ES-I3 (cell line): ENCODE data around the gene ARID1A.
"Not testable (repeated sequence)": the region's sequence is repeated elsewhere in the genome, so short reads cannot be mapped to it uniquely, and the experiment has no call there.

Source experiments
- H3K36me3 ChIP-seq: 2 replicates; pipeline ENCODE4 v1.6.1; 2013; ENCODE audit warnings: mild to moderate bottlenecking, low read length, control low read depth, moderate library complexity; ENCODE audit not compliant: insufficient read depth
- H3K4me1 ChIP-seq: 2 replicates; pipeline ENCODE4 v1.6.1; 2013; ENCODE audit warnings: mild to moderate bottlenecking, control low read depth, low read length; ENCODE audit not compliant: insufficient read depth
- H3K9ac ChIP-seq: 2 replicates; pipeline ENCODE4 v1.6.1; 2013; ENCODE audit warnings: low read depth, mild to moderate bottlenecking, low read length, moderate library complexity
- H3K9me3 ChIP-seq: 2 replicates; pipeline ENCODE4 v1.6.1; 2013; ENCODE audit warnings: mild to moderate bottlenecking, low read length, moderate library complexity; ENCODE audit not compliant: control insufficient read depth, insufficient read depth

The ARID1A gene

DNA sequence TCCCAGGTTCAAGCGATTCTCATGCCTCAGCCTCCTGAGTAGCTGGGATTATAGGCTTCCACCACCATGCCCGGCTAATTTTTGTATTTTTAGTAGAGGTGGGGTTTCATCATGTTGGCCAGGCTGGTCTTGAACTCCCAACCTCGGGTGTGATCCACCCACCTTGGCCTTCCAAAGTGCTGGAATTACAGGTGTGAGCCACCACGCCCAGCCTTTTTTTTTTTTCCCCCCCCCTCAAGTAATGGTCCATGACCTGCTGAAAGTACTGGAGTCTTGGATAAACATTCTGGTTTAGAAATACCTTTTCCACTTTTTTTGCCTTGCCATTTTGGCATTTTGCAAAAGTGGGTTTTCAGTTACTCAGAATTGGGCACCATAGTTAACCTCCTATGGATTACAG is 9.4 kb downstream of the ARID1A start:
- H3K4me1 ChIP-seq = peaks cover 48% of the 10 kb centered on the region
- not testable (repeated sequence) for H3K9ac ChIP-seq, H3K36me3 ChIP-seq, H3K9me3 ChIP-seq

DNA sequence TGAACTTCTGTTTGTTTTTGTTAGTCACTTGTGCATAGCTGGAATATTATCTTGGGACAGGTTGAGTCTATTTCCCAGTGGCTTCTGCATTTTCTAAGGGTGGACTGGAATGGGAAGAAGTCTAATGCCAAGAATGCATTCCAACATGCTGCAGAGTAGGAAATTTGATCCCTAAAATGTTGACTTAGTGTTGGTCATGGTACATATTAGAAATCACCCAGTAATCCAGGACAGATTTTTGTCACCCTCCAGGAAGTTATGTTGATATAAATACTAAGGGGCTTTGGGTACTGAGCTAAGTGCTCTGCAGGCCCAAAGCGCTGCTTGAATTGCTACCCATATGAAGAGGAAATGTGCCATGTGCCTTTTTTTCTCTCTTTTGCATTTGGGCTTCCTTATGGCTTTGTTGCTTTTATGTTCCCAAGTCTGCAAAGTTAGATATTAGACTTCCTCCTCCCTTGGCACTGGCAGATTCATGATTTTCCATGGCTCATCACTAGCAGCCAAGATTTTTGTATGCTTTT is 10.0 kb downstream of the ARID1A start:
- peaks cover 42% of the 10 kb centered on the region for H3K4me1 ChIP-seq
- no peak overlapping the region for H3K9ac ChIP-seq
- no peaks in the 10 kb centered on the region for H3K9me3 ChIP-seq
- H3K36me3 ChIP-seq = no peaks in the 10 kb centered on the region

DNA sequence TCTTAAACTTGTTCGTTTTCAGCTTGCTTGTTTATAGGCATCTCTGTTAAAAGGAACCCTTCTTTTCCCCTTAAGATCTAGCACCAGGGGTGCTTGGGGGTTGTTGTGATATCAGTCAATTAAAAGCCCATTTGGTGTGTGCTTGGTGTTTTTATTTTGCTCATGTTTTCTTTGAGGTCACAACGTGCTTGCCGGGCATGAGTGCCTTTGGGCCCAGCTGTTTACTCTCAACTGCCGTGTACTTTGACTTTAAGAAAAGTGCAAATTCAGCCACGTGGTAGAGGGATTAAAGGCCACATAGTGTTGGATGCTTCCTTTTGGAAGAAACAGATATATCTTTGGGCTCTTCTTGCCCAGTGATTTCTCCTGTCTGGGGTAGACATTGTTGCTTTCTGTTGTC is 10.5 kb downstream of the ARID1A start:
- Histone ChIP-seq H3K4me1 (peaks cover 37% of the 10 kb centered on the region), H3K9me3 (no peaks in the 10 kb centered on the region), H3K9ac (no peak overlapping the region), H3K36me3 (no peaks in the 10 kb centered on the region)

DNA sequence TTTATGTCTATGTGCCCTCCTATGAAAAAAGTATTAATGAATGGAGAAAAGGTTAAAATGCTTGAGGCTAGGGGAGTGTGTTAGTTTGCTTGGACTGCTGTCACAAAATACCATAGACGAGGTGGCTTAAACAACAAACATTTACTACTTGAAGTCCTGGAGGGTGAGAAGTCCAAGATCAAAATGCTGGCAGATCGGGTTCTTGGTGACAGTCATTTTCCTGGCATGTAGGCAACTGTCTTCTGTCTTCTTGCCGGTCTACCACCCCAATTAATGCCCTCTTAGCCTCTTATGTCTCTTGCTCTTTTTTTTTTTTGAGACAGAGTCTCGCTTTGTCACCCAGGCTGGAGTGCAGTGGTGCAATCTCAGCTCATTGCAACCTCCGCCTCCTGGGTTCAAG is 15.0 kb downstream of the ARID1A start:
- Histone ChIP-seq H3K9ac (no peak overlapping the region), H3K9me3 (no peaks in the 10 kb centered on the region), H3K36me3 (0 out of 2 replicates have a peak, but pooled peaks cover 3% of the 10 kb centered on the region), H3K4me1 (peaks cover 15% of the 10 kb centered on the region)

DNA sequence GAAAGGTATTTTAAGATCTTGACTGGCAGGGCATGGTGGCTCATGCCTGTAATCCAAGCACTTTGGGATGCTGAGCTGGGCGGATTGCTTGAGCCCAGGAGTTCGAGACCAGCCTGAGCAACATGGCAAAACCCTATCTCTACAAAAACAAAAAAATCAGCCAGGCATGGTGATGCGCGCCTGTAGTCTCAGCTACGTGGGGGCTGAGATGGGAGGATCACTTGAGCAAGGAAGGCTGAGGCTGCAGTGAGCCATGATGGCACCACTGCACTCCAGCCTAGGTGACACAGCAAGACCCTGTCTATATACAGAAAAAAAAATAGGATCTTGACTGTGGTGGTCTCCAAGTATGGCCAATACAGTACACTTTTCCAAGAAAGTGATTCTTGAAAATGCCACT is 16.0 kb downstream of the ARID1A start:
- Histone ChIP-seq H3K9ac (no peak overlapping the region), H3K4me1 (peaks cover 5% of the 10 kb centered on the region; the same call in 1 of the 2 replicates), H3K36me3 (0 out of 2 replicates have a peak, but pooled peaks cover 3% of the 10 kb centered on the region), H3K9me3 (no peaks in the 10 kb centered on the region)

DNA sequence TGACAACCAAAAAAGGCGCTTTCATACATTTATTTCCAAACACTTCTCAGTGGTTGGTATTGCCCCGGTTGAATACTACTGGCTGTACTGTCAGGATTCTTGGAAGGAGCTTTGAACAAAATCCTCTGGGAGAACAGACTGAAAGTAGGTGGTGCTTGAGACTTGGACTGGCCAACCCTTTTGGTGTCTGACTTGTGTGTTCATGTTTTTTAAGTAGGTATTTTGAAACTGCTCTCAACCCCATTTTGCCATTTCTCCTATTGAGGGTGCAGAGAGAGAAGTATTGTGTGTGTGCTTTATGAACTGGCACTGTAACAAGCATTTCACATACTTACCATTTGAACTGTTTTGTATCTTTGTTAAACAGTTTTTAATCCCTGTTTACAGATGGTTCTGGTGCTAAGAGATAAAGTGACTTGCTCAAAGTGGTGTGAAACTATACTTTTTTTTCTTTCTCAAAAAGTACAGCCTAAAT is 21.2 kb downstream of the ARID1A start:
- Histone ChIP-seq H3K4me1 (peaks cover 8% of the 10 kb centered on the region; the same call in 1 of the 2 replicates), H3K36me3 (0 out of 2 replicates have a peak, but pooled peaks cover 3% of the 10 kb centered on the region), H3K9me3 (no peaks in the 10 kb centered on the region)

DNA sequence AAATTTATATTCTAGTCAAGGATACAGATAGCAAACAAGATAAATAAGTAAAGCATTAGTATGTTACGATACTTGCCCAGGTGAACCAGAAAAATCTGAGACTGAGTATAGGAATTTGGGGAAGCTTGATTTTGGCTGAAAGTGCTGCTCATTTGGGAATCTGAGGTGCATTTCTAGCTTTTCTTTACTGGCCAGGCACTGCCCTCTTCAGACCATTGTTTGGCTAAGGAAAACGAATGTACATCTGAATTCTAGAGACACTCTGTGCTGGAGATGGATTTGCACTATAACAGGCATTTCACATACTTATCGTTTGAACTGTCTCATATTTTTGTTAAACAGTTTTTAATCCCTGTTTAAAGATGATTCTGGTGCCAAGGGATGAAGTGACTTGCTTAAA is 23.4 kb downstream of the ARID1A start:
- Histone ChIP-seq H3K9ac (no peak overlapping the region), H3K4me1 (peaks cover 26% of the 10 kb centered on the region), H3K36me3 (no peaks in the 10 kb centered on the region), H3K9me3 (no peaks in the 10 kb centered on the region)

More for the DNA sequence above, 21.2 kb downstream of the ARID1A start:
- H3K9ac ChIP-seq = no peak overlapping the region

DNA sequence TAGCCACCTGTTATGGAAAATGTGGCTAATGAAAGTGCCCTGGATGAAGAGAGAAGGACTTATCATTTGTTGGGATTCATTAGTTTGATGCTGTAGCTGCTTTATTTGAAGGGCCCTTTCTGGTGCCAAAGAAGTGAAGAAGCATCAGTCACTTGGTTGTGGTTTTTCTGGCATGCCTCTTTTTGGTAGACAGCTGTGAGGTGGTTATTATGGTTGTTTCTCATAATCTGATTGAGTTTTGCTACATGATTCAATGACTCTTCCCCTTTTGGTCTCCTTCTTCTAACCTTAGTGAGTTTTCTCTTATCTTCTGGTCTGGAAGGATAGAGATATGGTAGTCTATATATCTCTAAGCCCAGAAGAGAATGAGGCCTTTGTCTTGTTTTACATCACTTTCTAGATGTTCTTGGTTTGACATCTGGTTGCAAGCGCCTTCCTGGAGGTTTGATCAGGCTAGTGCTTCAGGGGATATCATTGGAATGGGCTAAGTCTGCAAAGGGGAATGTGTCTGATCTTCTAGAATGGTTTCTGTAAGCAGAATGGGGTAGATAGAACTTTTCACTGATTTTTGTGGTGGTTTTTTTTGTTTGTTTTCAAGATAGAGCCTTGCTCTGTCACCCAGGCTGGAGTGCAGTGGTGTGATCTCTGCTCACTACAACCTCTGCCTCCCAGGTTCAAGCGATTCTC is 26.0 kb downstream of the ARID1A start:
- Histone ChIP-seq H3K36me3 (no peaks in the 10 kb centered on the region), H3K4me1 (peaks cover 43% of the 10 kb centered on the region), H3K9ac (no peak overlapping the region), H3K9me3 (no peaks in the 10 kb centered on the region)

DNA sequence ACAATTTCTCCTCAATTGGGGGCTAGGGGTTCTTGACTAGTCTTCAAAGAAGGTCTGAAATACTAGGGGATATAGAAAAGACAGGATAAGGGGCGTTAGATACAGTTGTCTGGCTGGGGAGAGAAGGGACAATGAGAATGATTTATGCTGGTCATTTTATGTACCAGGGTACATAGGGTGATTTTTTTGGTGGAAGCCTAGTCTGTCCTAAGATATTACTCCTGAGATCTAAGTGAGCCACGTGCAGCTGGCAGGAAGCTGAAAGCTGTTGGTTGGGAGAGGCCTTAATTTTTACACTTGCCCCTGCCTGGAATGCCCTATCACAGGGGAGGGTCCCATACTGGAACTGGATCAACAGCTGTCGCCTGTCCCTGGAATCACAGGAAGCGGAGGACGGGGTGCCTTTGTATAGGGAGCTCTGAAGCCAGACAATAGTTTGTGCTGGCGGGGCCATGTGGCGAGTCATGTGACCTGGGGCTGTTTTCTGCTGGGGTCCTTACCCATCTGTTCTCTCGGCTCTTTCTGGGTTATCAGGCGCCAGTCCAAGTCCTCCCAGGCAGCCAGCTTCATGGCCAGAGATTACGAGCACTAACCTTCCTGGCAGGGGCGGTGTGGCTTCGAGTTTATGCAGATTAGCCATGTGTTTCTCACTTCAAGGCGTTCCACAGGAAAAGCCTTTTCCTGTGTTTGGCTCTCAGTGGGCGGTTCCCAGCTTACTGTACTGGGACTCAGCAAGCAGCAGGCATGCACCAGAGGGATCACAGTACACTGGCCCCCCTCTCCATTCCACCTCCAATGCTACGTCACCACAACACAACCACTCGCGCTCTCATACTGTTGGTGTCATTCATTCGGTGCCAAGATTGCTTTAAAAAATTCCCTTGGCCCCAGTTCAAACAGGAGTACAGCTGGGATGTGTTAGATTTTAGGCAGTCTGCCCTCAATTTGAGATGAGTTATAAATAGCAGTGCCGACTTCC is 27.5 kb downstream of the ARID1A start:
- Histone ChIP-seq H3K4me1 (peaks cover 43% of the 10 kb centered on the region), H3K9ac (peak overlapping the region; percentile 26), H3K36me3 (no peaks in the 10 kb centered on the region), H3K9me3 (no peaks in the 10 kb centered on the region)

DNA sequence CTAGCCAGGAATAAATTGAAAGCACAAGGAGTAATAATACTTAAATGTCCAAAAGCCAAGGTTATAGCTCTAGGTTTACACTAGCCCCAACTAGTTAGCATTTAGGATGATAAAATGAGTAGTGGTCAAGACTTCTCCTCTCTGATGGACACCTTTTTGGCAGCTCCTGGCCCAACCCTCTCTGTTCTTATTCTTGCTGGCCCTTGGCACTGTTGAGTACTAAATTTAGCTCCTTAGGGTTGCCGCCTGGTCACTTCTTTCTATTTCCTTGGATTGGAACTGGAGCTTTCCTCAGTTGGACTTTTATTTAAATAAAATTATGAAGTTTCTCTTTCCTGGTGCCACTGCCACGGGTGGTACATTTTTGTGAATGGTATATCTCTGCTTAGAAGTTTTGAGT is 28.3 kb downstream of the ARID1A start:
- H3K36me3 ChIP-seq = no peaks in the 10 kb centered on the region; the same call in 1 of the 2 replicates
- H3K9me3 ChIP-seq = no peaks in the 10 kb centered on the region
- H3K9ac ChIP-seq = no peak overlapping the region; the same call in 1 of the 2 replicates
- H3K4me1 ChIP-seq = peaks cover 43% of the 10 kb centered on the region

DNA sequence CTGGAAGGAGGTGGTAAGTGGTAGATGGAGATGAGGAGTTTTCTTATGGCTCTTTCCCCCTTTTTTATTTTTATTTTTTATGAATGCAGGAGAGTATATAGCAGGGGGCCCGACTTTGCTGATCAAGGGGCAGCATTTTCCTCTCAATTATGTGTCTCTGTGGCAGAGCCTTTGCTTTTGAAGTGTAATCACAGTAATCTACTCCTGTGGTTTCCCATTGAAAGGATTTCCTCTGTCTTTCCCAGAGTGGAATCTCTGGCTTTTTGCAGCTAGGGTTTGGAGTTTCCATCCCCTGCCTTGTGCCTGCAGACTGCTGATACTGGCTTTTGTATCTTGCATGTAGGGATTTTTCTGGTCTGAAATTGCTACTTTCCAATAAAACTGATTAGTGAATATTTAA is 29.1 kb downstream of the ARID1A start:
- peaks cover 43% of the 10 kb centered on the region for H3K4me1 ChIP-seq
- H3K36me3 ChIP-seq = peaks cover 1% of the 10 kb centered on the region
- H3K9me3 ChIP-seq = no peaks in the 10 kb centered on the region
- peak overlapping the region; percentile 10; the same call in 1 of the 2 replicates for H3K9ac ChIP-seq

DNA sequence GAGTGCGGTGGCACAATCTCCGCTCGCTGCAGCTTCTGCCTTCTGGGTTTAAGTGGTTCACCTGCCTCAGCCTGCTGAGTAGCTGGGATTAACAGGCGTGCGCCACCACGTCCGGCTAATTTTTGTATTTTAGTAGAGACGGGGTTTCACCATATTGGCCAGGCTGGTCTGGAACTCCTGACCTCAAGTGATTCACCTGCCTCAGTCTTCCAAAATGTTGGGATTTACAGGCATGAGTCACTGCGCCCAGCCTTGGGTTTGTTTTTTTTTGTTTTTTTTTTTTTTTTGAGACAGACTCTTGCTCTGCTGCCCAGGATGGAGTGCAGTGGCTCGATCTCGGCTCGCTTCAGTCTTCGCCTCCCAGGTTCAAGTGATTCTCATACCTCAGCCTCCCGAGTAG is 30.1 kb downstream of the ARID1A start:
- not testable (repeated sequence) for H3K9ac ChIP-seq, H3K9me3 ChIP-seq, H3K36me3 ChIP-seq
- H3K4me1 ChIP-seq = peaks cover 43% of the 10 kb centered on the region

DNA sequence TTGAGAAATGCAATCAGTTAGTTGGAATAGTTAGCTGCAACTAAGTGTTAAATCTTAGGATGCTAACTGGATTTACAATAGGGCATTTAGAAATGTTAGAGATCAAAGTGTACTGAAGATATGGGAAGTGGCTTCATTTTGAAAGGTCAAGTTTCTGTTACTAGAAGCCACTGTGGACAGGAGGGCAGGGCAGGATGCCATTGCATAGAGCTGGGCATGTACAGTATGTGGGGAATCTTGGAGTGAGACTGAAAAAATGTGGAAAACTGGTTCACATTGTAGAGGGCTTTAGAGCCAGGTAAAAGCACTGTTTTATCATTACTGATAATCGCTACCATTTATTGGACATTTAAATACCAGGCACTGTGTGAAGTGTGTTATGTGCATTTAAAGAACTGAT is 31.0 kb downstream of the ARID1A start:
- Histone ChIP-seq H3K4me1 (peaks cover 43% of the 10 kb centered on the region), H3K36me3 (peaks cover 10% of the 10 kb centered on the region), H3K9ac (no peak overlapping the region), H3K9me3 (no peaks in the 10 kb centered on the region)

DNA sequence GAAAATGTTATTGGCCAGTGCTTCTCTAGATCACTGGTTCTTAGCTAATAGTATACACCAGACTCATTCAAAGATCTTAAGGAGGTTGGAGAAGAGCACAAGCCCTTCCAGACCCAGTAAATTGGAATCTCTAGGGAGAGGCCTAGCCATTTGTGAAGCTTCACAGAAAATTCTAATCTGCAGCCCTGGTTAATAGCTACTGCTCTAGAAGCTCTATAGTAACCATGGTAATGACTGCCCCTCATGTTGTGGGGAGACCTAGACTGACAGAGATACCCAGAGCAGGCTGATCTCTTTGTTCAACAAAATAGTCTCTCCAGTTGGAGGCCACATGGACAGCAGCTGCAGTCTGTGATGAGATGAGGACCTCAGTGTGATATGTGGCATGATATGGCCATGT is 31.7 kb downstream of the ARID1A start:
- Histone ChIP-seq H3K4me1 (peaks cover 41% of the 10 kb centered on the region), H3K9ac (no peak overlapping the region), H3K36me3 (peaks cover 13% of the 10 kb centered on the region), H3K9me3 (no peaks in the 10 kb centered on the region)
